A673 (cell line): ENCODE measurements around the gene GABBR1. TPM values are rescaled to one million over a fixed set of nuclear protein-coding genes. Genes with fewer than 3 reads are reported as not detected.

Experiments used
- BruUV-seq: library from RNA; stranded (reverse); fragments of 400-500 nt; replicated peaks from 2 replicates; lab custom pipeline; 2021; lab: Mats Ljungman, UMichigan
- CTCF ChIA-PET: fragments of 300-600 bp; sonication (Branson Sonifier 250); formaldehyde crosslinking; loops from one replicate; lab custom pipeline; 2022; ENCODE audit warnings: antibody characterized with exemption; lab: Charles Lee
- POLR2A ChIA-PET: fragments of 300-600 bp; sonication (Branson Sonifier 250); formaldehyde crosslinking; loops from one replicate; lab custom pipeline; 2022; ENCODE audit warnings: antibody characterized with exemption; ENCODE audit not compliant: low non-redundant PET; lab: Charles Lee
- DNase-seq: peaks from one replicate; pipeline ENCODE4 v3.0.0-alpha.2; 2015; ENCODE audit warnings: low spot score
- H3K27ac ChIP-seq: fragments of 200-600 bp; sonication (generic); 2 replicates; pipeline ENCODE4 v1.5.1; 2016; ENCODE audit warnings: mixed run types, low read depth, mild to moderate bottlenecking, mixed read lengths, antibody characterized with exemption, low read length; ENCODE audit not compliant: poor library complexity, severe bottlenecking
- H3K27me3 ChIP-seq: fragments of 200-600 bp; sonication (generic); replicated peaks from 2 replicates; pipeline ENCODE4 v1.6.1; 2017; ENCODE audit warnings: mixed run types, low read depth, mild to moderate bottlenecking, mixed read lengths, antibody characterized with exemption, low read length; ENCODE audit not compliant: insufficient read depth, poor library complexity
- H3K36me3 ChIP-seq: fragments of 200-600 bp; sonication (generic); 2 replicates; pipeline ENCODE4 v1.6.1; 2016; ENCODE audit warnings: mixed run types, mild to moderate bottlenecking, mixed read lengths, antibody characterized with exemption, low read length; ENCODE audit not compliant: insufficient read depth, poor library complexity, severe bottlenecking
- H3K4me1 ChIP-seq: fragments of 200-600 bp; sonication (generic); 2 replicates; pipeline ENCODE4 v1.6.1; 2017; ENCODE audit warnings: mixed run types, mild to moderate bottlenecking, mixed read lengths, antibody characterized with exemption, low read length; ENCODE audit not compliant: insufficient read depth, poor library complexity, severe bottlenecking
- H3K4me3 ChIP-seq: fragments of 200-600 bp; sonication (generic); 2 replicates; pipeline ENCODE4 v1.5.1; 2016; ENCODE audit warnings: low read depth, mixed run types, mild to moderate bottlenecking, mixed read lengths, low read length; ENCODE audit not compliant: poor library complexity, severe bottlenecking
- H3K9me3 ChIP-seq: fragments of 200-600 bp; sonication (generic); 2 replicates; pipeline ENCODE4 v1.6.1; 2016; ENCODE audit warnings: mixed run types, low read depth, mild to moderate bottlenecking, mixed read lengths, antibody characterized with exemption, low read length; ENCODE audit not compliant: poor library complexity, severe bottlenecking
- CTCF ChIP-seq: fragments of 300-800, 200-600 bp; sonication (generic); conservative IDR thresholded peaks from 2 replicates; pipeline ENCODE4 v1.5.1; 2017; ENCODE audit warnings: low read depth, mild to moderate bottlenecking, antibody characterized with exemption, low read length, moderate library complexity, mixed read lengths
- EZH2 ChIP-seq: fragments of 200-600 bp; sonication (generic); IDR thresholded peaks from 2 replicates; pipeline ENCODE4 v1.6.1; 2017; ENCODE audit warnings: borderline replicate concordance, low read depth, mild to moderate bottlenecking, mixed read lengths, antibody characterized with exemption, low read length; ENCODE audit not compliant: poor library complexity, severe bottlenecking
- intact Hi-C: fragments of 100-400 bp; cut with micrococcal nuclease; formaldehyde crosslinking; loops from one replicate; pipeline ENCODE4 v1.10.0; 2022; ENCODE audit not compliant: unreplicated experiment
- total RNA-seq: library from RNA; stranded (reverse); gene quantifications from 2 replicates; pipeline ENCODE4 v1.2.3, GENCODE V29; 2021

Gene GABBR1
- total RNA-seq, 1 experiment from 2014 or later, result 81.3 TPM

GRCh38 chr6:29525311-29525639 lies 107.7 kb downstream of the GABBR1 start:
- Histone ChIP-seq H3K4me3 (no peak overlapping the region), H3K27ac (no peak overlapping the region), H3K9me3 (peaks cover 9% of the 10 kb centered on the region), H3K36me3 (no peaks in the 10 kb centered on the region), H3K27me3 (peaks cover 15% of the 10 kb centered on the region), H3K4me1 (no peaks in the 10 kb centered on the region)
- no TSS peak for BruUV-seq
- ChIA-PET CTCF (interaction anchor here (0.6 kb wide), 1 partner anchor 716 kb away, joined by 3 read pairs; no protein-coding TSS in a partner anchor), POLR2A (no interaction called here)
- no peak for TF ChIP-seq EZH2
- no peak for TF ChIP-seq CTCF
- DNase-seq, result no peak
- intact Hi-C loops, result no loop called here

- Histone ChIP-seq H3K27ac (no peak overlapping the region), H3K4me1 (no peaks in the 10 kb centered on the region), H3K27me3 (peaks cover 15% of the 10 kb centered on the region), H3K9me3 (peaks cover 9% of the 10 kb centered on the region), H3K36me3 (no peaks in the 10 kb centered on the region), H3K4me3 (no peak overlapping the region)
- TF ChIP-seq EZH2, result no peak
- no peak for TF ChIP-seq CTCF
- CTCF ChIA-PET, result interaction anchor here (0.6 kb wide), 1 partner anchor 716 kb away, joined by 3 read pairs; no protein-coding TSS in a partner anchor
- intact Hi-C loops, result no loop called here
- no peak for DNase-seq
- POLR2A ChIA-PET, result no interaction called here
- BruUV-seq, result no TSS peak
Observed at GRCh38 chr6:29524444-29525310, 108.3 kb downstream of the GABBR1 start.

GRCh38 chr6:29524044-29524443 lies 108.9 kb downstream of the GABBR1 start:
- Histone ChIP-seq H3K27ac (no peak overlapping the region), H3K4me3 (no peak overlapping the region), H3K36me3 (no peaks in the 10 kb centered on the region), H3K9me3 (peaks cover 9% of the 10 kb centered on the region), H3K27me3 (peaks cover 15% of the 10 kb centered on the region), H3K4me1 (no peaks in the 10 kb centered on the region)
- POLR2A ChIA-PET, result no interaction called here
- CTCF ChIA-PET, result no interaction called here
- DNase-seq, result no peak
- BruUV-seq, result no TSS peak
- intact Hi-C loops, result no loop called here
- TF ChIP-seq EZH2, result no peak
